LoVo (cell line): ENCODE measurements around the gene STARD3.

Experiments
- DNase-seq: peaks from one replicate; pipeline ENCODE4 v3.0.0-alpha.2; 2016; ENCODE audit warnings: low spot score

Gene STARD3

GRCh38 chr17:39672522-39673334, 35.8 kb downstream of the STARD3 start:
- DNase-seq: no peak

- DNase-seq: no peak
Measured at GRCh38 chr17:39673335-39674081, 36.6 kb downstream of the STARD3 start.

- no peak for DNase-seq
Measured at GRCh38 chr17:39674179-39674578, 37.2 kb downstream of the STARD3 start.

- peak; percentile 46 for DNase-seq
Measured at GRCh38 chr17:39674702-39675389, 37.9 kb downstream of the STARD3 start.

- no peak for DNase-seq
Measured at GRCh38 chr17:39675390-39676082, 38.6 kb downstream of the STARD3 start.

GRCh38 chr17:39676198-39676819, 39.4 kb downstream of the STARD3 start:
- no peak for DNase-seq

GRCh38 chr17:39677072-39677471, 40.1 kb downstream of the STARD3 start:
- DNase-seq: no peak

- no peak for DNase-seq
Measured at GRCh38 chr17:39677542-39678339, 40.8 kb downstream of the STARD3 start.

- peak; percentile 71 for DNase-seq
Measured at GRCh38 chr17:39678340-39679116, 41.6 kb downstream of the STARD3 start.

GRCh38 chr17:39679521-39680192, 42.7 kb downstream of the STARD3 start:
- no peak for DNase-seq

GRCh38 chr17:39683295-39683939, 46.5 kb downstream of the STARD3 start:
- no peak for DNase-seq

- no peak for DNase-seq
Measured at GRCh38 chr17:39684369-39685192, 47.6 kb downstream of the STARD3 start.

- no peak for DNase-seq
Measured at GRCh38 chr17:39687101-39687545, 50.2 kb downstream of the STARD3 start.

GRCh38 chr17:39687546-39688474, 50.9 kb downstream of the STARD3 start, which contains the start of gene PGAP3:
TSS of gene PGAP3 (minus strand) at chr17:39688057. CDS start at chr17:39688014, 43 bp downstream.
- DNase-seq: peak; percentile 92

- no peak for DNase-seq
Measured at GRCh38 chr17:39688475-39688835, 51.5 kb downstream of the STARD3 start.

GRCh38 chr17:39688945-39689344, 52.0 kb downstream of the STARD3 start:
- DNase-seq: no peak

- no peak for DNase-seq
Measured at GRCh38 chr17:39694593-39694992, 57.6 kb downstream of the STARD3 start.
